Left renal pelvis (tissue), 4 donors: ENCODE results near the gene SMIM9. TPM values are rescaled to one million over a fixed set of nuclear protein-coding genes. Genes with fewer than 3 reads are reported as not detected.
A peak's percentile ranks its signal among the peaks of the same experiment; 100 is the strongest.
"Not testable (repeated sequence)": the region's sequence is repeated elsewhere in the genome, so short reads cannot be mapped to it uniquely, and the experiment has no call there.

Source experiments
- DNase-seq, 4 donors: peaks; one replicate each; pipeline ENCODE4 v3.0.0-alpha.2; 2013; ENCODE audit warnings: low read depth in 4 of 4, low spot score in 3 of 4
- polyA plus RNA-seq, 4 donors: library from polyadenylated mRNA; unstranded; fragments of 120-200 nt; gene quantifications; one replicate each; pipeline ENCODE4 v1.2.1, GENCODE V29; 2013; ENCODE audit not compliant: insufficient read length in 4 of 4

The SMIM9 gene
- not detected for polyA plus RNA-seq

DNA sequence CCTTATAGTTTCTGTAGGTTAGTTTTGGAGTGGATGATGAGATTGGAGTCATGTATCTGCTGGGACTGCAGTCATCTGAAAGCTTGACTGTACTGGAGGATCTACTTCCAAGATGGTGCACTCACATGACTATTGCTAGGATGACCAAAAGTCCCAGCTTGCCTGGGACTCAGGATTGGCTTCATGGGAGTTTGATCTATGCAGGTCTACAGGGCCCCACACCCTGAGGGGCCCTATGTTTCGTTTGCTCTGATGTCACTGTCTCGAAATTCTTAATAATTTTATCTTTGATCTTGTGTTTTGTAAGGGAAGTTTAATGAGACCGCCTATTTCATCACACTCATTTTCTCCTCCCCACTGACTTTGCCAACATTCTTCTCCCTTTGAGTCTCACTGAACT lies at the start of gene SMIM9:
TSS of gene SMIM9 (minus strand) at position 101 of the 400 bp plus-strand sequence. CDS start 3,806 bp downstream, outside the sequence.
- DNase-seq: no peak

DNA sequence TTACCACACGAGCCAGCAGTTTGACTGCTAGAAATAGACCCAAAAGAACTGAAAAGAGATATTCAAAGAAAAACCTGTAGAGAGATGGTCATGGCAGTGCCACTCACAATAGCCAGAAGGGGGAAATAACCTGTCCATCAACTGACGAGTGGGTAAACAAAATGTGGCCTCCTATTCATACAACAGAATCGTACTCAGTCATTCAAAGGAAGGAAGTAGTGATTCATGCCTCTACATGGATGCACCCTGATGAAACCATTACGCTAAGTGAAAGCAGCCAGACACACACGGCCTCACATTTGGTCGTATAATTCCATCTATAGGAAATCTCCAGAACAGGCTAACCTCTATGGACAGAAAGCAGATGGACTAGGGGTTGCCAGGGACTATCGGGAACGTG lies 49.6 kb upstream of the SMIM9 start:
- DNase-seq: not testable (repeated sequence)

DNA sequence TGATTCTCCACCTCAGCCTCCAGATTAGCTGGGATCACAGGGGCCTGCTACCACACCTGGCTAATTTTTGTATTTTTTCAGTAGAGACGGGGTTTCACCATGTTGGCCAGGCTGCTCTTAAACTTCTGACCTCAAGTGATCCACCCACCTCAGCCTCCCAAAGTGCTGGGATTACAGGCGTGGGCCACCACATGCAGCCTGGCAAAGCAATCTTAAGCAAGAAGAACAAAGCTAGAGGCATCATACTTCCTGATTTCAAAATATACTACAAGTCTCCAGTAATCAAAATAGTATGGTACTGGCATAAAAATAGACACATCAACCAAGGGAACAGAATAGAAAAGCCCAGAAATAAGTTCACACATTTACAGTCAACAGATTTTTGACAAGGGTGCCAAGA lies 38.9 kb upstream of the SMIM9 start:
- DNase-seq: no peak

DNA sequence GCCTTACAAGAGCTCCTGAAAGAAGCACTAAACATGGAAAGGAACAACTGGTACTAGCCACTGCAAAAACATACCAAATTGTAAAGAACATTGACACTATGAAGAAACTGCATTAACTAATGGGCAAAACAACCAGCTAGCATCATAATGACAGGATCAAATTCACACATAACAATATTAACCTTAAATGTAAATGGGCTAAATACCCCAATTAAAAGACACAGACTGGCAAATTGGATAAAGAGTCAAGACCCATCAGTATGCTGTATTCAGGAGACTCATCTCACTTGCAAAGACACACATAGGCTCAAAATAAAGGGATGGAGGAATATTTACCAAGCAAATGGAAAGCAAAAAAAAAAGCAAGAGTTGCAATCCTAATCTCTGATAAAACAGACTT lies 34.1 kb upstream of the SMIM9 start:
- not testable (repeated sequence) for DNase-seq

DNA sequence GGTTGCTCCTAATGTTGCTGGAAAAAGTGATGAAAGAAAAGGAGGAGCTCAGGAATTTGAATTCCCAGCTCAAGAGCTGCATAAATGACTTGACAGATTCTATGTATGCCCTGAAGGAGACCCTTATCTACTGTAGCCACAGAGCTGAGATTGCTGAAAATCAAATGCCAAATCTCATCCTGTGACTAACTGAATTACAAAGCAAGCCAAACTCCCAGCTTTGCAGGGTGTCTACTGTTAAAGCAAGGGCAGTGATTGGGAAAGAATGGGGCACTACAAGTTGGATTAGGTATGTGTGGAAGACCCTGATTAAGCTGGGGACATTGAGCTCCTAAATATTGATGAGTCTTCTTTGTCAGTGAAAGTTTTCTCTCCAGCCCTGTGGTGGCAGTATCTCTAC lies 20.8 kb upstream of the SMIM9 start:
- DNase-seq: no peak

DNA sequence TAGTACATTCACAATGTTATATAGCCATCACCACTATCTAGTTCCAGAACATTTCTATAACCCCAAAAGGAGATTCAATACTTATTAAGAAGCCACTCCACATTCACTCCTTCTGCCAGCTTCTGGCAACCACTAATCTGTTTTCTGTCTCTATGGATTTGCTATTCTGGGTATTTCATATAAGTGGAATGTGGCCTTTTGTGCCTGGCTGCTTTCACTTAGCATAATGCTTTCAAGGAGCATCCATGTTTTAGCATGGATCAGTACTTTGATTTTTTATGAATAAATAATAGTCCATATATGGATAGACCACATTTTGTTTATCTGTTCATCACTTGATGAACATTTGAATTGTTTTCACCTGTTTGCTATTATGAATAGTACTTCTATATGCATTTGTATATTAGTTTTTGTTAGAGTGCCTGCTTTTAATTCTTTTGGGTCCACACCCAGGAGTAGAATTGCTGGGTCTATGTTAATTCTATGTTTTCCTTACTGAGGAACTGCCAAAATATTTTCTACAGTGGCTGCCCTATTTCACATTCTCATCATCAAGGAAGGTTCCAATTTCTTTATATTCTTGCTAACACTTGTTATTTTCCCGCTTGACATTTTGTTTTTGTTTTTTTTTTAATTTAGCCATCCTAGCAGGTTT lies 16.6 kb upstream of the SMIM9 start:
- no peak for DNase-seq

DNA sequence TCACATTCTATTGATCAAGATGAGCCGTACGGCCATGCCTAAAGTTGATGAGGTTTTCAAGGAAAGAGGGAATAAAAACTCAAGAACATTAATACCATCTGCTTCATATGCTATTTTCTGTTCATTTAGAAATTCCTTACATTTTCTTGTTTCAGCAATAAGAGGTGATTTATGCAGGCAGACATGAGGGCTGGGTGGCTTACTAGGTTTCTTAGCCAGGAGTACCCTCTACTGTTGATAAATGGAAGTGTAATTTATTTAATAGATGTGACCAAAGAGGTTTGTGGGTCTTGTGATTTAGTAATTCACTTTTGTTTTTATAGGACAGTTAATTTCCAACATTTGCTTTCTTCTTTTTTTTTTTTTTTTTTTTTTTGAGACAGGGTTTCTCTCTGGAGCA lies 6.4 kb upstream of the SMIM9 start:
- DNase-seq: peak in 3 of 4 donors; percentile 0 to 3 (median 2)

DNA sequence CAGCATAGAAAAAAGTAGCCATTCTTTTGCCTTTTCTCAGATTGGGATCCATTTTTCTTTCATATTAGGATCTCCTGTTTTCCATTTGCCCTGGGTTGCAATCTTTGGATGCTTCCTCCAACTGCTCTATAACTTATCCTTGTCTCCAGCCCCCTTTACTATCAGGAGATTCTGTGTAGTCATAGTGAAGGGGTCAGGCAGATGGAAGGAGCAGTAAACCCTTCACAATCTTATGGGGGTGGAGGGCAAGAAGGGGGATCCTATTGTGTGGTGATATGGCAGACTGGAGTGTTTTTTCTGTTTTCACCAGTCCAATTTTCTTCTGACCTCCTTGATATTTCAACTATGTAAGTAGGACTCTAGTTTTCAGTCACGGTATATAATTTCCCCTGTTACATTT lies 1.7 kb upstream of the SMIM9 start:
- no peak for DNase-seq

DNA sequence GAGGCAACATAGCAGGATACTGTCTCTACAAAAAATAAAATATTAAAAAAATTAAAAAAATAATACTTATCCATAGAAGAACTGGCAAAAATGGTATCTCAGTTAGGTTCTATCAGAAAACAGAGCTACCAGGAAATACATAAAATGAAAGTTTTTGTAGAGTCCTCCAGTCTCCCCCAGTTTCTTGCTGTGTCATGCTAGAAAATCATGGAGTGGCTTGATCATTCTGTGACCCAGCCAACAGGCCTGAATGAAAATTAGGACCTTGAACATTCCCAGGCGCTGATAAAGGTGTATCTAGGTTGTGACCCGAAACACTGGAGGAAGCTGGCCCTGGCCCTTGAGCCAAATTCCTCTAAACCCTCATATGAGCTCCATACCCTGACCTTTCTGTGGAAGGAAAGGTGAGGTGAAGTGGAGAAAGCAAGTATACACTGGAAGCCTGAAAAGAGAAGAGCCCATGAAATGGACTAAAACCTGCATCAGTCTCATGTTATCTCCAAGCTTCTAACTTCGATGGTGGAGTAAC lies 652 bp downstream of the SMIM9 start:
- DNase-seq: no peak

DNA sequence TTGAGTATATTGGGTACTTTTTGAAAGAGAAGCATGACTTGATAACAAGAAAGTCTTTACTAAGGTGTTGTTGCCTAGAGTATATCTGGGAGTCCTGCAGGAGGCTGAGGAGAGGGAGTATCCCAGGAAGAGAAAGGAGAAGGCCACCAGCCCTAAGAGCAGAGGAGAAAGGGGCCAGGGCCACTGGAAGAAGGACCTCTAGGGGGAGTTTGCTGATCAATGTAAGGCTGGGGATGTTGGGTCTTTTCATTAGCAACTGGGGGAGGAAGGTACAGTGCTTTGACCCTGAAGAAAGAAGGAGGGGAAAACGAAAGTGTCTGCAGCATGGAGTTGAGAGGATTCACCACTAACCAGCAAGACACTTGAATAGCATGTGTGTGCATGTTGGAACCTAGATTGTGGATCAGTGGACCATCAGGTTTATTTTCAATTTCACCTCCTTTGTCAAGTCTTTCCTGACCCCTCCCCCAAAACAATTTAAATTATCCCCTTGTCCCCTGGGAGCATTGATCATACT lies 4.5 kb downstream of the SMIM9 start:
- no peak for DNase-seq

DNA sequence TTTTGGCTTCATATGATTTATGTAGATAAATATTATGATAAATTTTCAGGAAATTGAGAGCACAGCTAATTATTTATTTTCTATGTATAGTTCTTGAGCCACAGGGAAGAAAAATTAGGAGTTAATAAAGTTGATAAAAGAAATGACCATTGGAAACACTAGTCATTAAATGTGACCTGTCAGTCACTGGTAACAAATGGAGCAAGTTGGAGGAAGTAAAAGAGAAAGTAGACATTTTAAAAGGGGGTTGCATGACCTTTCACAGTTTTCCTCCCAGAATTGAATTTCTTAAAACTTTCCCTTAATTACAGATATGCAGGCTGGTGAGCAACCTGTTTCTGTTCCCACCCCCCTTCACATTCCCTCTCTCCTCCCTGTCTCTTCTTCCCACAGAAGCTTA lies 5.3 kb downstream of the SMIM9 start:
- DNase-seq: no peak

DNA sequence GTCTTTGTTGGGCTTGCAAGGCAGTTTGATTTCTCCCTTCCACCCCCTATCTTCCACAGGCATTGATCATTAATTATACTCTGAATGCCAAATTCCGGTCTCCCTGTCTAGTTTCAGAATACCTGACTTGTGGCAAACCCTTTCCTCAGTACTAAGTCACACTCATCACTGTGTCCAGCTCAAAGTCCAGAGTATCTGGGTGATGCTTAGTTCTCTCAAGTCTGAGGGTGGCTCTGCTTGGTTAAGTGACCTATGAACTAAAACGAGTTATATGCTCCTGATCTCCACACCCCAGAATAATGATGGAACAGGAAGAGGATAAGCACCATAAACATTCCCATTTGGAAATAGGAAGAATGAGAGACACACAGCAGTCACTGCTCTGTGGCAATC lies 6.5 kb downstream of the SMIM9 start:
- no peak for DNase-seq

DNA sequence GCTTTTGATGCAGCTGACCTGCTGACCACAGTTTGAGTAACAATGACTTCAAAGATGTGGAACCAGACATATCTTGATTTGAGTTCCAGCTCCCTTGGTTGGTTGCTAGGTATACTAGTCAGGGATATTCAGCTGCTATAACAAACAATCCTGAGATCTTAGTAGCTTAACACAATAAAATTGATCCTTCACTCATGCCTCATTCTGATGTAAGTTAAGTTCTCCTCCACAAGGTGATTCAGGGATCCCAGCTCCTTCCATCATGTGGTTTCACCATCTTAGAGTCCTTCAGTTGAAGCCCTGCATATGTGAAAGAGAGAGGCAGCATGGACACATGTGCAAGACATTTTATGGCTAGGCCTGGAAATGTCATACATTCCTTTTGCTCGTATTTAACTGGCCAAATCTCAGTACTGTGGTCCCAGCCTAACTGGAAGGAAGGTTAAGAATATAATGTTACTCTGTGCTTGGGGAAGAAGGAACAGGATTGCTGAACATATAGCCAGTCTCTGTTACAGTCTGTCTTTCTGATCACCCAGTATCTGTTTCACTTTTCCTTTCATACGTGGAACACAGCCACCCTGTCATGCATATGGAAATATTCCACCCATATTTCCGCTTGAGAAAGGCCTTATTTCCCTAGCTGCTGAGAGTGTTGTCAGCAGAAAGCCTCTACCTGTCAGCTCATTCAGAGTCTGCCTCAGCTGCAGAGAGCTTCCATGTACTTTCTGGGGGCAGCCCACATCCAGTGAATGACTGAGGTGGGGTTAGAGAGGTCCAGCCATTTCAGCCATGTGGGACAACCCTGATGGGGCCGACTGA lies 7.1 kb downstream of the SMIM9 start:
- DNase-seq: no peak

DNA sequence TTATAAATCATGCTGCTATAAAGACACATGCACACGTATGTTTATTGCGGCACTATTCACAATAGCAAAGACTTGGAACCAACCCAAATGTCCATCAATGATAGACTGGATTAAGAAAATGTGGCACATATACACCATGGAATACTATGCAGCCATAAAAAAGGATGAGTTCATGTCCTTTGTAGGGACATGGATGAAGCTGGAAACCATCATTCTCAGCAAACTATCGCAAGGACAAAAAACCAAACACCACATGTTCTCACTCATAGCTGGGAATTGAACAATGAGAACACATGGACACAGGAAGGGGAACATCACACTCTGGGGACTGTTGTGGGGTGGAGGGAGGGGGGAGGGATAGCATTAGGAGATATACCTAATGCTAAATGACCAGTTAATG lies 8.9 kb downstream of the SMIM9 start:
- DNase-seq: not testable (repeated sequence)

DNA sequence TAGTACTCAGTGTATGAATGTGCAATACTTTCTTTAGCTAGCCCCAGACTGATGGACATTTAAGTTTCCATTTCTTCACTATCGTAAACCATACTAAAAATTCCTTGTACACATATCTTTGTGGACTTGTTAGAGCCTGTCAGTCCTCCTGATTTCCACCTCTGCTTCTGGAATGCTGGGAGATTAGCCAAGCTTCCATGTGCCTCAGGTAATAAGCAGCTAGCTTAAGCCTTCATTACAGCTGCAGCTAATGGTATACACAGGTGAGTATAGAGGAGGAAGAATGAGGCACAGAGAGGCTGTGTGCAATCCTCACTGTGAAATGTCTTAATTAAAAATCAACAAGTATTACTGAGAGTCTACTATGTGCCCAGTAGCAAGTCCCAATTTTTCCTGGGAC lies 9.8 kb downstream of the SMIM9 start:
- DNase-seq: no peak

DNA sequence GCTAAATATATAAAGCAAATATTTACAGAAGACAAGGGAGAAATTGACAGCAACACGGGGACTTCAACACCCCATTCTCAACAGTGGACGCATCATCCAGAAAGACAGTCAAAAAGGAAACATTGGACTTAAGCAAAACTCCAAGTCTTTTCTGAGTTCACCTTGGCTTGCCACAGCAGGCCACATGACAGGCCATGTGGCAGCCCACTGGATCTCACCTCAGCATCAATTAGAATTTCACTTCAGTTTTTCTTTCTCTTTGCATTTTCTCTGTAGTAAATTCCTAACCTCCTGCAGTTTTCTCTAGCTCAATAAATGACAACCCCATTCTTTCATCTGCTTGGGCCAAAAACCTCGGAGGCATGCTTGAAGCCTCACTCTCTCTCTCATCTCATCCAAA lies 12.4 kb downstream of the SMIM9 start:
- DNase-seq: no peak

DNA sequence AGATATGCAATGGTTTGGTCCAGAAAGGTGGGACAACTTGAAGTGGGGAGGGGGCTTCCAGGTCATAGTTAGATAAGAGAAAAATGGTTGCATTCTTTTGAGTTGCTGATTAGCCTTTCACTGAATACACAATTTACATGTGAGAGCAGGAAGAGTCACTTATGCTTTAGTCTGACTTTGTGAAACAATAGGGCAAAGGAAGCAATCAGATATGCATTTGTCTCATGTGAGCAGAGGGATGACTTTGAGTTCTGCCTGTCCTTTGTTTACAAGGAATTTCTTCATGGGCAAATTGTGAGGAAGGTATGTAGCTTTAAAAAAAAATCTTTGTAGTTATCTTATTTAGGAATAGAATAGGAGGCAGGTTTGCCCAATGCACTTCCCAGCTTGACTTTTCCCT lies 12.9 kb downstream of the SMIM9 start:
- no peak for DNase-seq

DNA sequence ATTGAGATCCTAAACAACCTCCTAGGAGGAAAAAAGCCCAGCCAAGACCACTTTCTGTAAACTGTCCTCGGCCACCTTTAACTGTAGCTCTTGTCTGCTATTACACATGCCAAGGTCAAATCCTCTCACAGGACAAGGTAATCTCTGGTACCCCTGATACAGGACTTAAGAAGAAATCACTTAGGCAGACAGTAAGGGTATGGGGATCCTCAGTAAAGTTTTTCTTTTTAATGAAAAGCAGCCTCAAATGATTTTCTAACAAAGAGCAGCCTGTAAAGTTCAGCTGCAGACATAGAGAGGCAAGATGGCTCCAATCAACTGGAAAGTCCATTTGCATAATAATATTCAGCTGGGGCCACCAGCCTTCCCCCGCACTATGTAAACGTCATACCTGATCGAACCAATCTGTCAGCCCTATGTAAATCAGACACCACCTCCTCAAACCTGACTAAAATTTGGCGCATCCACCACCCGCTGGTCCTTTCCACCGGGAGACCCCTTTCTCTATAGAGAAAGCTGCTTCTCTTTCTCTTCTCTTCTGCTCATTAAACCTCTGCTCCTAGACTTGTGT lies 14.6 kb downstream of the SMIM9 start:
- DNase-seq: no peak

DNA sequence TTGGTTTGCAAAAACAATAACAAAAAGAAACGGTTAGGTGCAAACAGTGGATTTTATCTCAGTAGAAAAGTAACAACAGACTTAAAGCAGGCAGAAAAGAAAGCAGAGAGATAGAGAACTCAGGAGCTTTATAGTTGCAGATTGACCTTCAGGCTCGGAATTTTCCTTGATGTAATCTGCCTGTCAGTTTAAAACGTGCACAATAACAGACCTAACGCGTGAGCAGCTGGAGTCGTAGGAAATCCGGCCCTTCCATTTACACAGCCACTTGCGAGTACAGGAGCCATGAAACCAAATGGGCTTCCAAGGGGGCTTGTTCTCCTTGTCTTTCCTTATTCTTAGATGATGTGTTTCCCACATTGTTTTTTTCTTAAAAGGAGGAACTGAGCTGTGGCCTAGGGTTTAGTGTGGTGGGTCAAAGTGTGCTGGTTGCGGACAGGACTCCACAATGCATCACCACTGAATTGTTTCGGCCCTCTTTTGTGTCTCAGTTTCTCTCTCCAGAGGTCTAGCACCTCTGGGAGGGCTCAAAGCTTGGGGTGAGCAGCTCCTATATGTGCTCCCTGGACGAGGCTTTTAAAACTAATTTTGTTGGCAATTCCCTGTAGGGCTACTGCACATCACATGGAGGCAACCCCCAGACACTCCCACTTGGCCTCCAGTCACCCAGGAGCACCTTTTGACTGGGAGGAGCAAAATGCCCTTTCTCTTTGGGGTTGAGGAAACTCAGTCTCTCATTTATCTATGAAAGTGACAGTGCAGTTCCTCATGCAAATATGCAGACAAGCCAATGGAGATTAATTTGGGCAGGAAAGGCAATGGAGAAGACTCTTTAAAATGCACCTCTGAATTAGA lies 15.3 kb downstream of the SMIM9 start:
- no peak for DNase-seq

DNA sequence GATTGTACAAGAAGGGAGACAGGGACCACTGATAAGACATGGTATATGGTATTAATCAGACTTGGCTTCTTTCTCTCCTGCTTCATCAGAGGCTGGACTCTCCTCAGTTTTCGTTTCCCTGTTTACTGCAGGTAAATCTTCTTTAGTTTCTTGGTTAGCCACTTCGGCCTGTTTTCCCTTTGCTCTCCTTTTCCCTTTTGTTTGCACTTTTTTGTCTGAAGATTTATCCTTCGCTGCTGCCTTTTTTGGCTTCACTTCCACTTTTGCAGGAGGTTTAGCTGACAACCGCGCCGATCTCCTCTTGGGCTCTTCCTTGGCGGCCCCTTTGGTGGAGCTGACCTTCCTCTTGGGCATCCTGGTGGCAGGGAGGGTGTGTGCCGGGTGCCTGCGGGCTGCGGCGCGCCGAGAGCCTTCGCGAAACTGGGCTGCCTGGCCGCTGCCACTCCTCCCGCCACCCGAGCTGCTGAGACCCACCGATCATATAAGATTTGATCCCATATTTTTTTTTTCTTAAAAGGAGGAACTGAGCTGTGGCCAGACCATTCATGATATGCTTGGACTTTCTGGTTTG lies 17.3 kb downstream of the SMIM9 start:
- not testable (repeated sequence) for DNase-seq
